Measurements from ENCODE around the gene LNPK.
"Not testable (repeated sequence)": the region's sequence is repeated elsewhere in the genome, so short reads cannot be mapped to it uniquely, and the experiment has no call there.

Gene LNPK

DNA sequence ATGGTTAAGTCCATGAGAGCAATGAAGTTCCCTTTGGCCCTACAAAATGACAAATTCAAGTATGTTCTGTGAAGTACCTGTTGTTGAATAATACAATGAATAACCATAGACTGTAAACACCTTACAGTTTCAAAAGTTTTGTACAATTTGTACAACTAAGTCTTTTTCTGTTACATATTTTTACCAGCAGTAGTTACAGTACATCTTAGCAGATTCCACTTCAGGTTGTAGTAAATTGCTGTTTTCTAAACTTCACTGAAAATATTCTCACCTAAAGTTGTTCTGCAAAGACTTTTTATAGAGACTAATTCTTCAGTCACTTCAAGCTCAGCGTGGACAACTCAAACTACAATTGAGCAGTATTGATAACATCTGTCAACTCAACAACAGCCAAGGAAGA is 28.7 kb downstream of the LNPK start:
- no peak for DNase-seq (ENCODE audit: low spot score)

DNA sequence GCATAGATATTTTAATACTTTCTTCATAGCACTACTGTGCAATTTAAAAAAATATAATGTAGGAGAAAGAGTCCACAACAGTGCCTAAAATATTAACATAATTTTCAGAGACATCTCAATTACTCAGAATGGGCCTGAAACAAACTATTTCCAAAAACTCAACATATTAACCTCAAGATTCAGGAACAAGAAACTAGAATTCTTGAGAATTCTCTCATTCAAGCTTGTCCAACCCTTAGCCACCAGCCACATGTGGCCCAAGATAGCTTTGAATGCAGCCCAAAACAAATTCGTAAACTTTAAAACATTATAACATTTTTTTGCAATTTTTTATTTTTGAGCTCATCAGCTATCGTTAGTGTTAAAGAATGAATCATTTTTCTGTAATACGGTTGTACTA is 35.2 kb downstream of the LNPK start:
- DNase-seq (ENCODE audit: low spot score): no peak

DNA sequence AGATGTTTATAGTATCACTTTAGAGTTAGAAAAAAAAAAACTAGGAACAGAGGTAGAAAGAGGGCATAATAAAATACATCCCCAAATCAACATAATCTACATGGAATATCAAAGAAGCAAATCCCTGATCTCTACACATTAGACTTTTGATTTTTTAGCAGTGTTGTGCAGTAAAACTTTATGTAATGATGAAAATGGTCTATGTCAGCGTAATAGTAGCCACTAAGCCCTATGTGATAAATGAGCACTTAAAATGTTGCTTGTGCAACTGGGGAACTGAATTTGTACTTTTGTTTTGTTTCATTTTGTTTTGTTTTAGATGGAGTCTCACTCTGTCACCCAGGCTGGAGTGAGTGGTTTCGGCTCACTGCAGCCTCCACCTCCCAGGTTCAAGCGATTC is 36.3 kb downstream of the LNPK start:
- no peak for DNase-seq (ENCODE audit: low spot score)

DNA sequence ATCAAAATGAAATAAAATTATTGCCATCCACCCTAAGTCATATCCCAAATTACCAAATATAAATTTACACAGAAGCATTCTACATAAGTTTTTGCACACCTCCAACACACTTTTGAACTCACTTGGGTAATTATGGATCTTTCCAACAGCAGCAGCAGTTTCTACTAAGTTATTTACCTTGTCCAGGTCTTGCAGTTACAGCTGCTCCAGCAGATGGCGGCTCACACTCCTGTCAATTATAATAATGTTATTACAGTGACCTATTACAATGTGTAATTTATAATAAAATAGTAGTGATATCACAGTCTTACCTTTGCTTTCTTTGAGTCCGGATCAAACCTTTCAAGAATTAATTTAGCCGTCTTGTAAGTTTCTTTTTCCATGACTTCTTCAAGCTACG is 37.9 kb downstream of the LNPK start:
- no peak for DNase-seq (ENCODE audit: low spot score)

DNA sequence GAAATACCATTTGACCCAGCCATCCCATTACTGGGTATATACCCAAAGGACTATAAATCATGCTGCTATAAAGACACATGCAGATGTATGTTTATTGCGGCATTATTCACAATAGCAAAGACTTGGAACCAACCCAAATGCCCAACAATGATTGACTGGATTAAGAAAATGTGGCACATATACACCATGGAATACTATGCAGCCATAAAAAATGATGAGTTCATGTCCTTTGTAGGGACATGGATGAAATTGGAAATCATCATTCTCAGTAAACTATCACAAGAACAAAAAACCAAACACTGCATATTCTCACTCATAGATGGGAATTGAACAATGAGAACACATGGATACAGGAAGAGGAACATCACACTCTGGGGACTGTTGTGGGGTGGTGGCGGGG is 38.9 kb downstream of the LNPK start:
- not testable (repeated sequence) for DNase-seq (ENCODE audit: low spot score)

DNA sequence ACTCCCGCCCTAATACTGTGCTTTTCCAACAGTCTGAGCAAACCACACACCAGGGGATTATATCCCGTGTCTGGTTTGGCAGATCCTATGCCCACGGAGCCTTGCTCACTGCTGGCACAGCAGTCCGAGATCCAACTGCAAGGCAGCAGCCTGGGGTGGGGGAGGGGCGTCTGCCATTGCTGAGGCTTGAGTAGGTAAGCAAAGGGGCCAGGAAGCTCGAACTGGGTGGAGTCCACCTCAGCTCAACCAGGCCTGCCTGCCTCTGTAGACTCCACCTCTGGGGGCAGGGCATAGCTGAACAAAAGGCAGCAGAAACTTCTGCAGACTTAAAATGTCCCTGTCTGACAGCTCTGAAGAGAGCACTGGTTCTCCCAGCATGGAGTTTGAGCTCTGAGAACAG is 44.2 kb downstream of the LNPK start:
- DNase-seq (ENCODE audit: low spot score): no peak

DNA sequence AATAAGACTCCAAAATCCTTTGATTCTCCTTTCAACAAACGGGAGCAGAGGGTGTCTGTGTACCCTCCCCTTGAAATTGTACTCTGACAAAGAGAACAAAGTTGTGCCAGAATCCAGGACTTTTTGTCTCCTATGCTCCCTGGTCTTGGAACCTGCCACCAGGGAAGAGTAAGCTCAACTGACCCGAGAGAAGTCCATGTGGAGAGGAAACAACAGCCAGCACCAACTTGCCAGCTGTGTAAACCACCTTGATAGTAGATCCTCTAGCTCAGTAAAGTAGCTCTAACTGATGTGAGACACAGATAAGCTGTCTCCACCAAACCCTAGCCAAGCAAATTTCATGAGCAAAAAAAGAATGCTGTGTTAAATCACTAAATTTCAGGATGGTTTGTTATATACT is 46.9 kb downstream of the LNPK start:
- no peak for DNase-seq (ENCODE audit: low spot score)

DNA sequence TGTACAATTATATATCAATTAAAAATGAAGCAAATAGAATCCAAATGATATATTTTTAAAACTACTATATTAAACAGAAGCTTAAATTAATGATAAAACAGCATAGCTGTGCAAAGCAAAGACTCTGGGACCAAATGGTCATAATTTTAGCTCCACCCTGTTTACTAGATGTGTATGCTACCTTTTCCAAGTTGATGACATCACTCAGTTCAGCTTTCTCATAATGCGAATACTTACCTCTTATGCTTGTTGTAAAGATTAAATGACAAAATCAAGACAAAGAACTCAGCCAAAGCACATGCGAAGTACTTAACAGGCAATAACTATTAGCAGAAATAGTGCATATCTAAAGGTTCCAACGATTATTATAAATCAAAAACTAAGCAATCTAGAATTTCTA is 51.6 kb downstream of the LNPK start:
- DNase-seq (ENCODE audit: low spot score): no peak

DNA sequence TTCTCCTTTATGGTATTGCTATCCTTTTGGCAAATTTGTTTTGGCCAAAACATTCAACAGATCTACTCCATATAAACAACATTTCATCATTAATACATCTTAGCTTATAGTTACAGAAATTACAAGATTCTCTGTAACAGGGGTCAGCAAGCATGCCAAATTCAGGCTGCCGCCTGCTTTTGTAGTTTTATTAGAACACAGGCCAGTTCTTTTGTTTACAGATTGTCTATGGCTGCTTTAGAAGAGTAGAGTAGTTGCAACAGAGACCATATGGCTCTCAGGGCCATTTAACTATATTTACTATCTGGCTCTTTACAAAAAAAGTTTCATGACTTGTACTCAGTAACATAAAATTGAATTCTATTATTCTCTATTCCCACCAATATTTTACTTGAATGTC is 53.9 kb downstream of the LNPK start:
- no peak for DNase-seq (ENCODE audit: low spot score)

DNA sequence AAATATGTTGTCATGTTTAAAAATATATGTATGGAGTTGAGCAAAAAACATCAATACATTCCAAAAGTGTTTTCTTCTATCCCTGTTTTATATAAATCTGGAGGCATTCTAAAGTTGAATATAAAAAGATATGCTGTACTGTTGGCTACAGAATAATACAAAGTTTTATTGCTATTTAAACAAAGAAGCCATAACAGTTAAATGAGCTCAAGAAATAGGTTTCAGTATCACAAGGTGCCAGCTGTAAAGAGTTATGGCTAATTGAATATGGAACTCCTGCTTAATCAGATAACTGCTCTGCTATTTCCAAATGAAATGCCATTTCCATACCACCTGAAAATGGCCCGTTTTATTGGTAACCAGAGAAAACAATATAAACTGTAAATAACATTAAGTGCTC is 55.0 kb downstream of the LNPK start:
- no peak for DNase-seq (ENCODE audit: low spot score)

DNA sequence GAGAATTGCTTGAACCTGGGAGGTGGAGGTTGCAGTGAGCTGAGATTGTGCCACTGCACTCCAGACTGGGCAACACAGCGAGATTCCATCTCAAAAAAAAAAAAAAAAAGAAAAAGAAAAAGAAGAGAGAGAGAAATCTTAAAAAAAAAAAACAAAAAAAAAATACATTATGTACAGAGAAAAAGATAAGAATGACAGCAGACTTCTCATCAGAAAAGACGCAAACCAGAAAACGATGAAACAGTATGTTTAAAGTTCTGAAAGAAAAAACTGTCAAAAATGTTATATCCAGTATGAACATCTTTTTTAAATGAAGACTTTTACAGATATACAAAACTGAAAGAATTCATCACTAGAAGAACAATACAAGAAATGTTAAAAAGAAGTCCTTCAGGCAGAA is 60.4 kb downstream of the LNPK start:
- DNase-seq (ENCODE audit: low spot score): no peak

DNA sequence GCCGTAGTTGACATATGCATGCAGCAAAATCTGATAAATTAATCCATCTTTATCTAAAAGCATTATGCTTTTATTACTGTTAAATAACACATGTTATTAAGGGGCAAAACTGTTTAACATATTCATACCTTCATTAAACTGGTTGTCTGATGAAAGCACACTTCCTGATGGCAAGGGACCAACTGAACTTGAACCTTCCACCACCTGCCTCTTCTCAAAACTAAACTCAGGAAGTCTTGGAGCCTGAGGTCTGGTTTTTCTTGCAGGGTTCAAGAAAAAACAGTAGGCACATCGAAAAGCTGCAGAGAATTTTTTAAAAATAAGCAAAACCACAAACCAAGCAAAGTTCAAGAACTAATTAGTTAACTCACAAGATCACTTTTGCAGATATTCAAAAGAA is 64.9 kb downstream of the LNPK start:
- no peak for DNase-seq (ENCODE audit: low spot score)

DNA sequence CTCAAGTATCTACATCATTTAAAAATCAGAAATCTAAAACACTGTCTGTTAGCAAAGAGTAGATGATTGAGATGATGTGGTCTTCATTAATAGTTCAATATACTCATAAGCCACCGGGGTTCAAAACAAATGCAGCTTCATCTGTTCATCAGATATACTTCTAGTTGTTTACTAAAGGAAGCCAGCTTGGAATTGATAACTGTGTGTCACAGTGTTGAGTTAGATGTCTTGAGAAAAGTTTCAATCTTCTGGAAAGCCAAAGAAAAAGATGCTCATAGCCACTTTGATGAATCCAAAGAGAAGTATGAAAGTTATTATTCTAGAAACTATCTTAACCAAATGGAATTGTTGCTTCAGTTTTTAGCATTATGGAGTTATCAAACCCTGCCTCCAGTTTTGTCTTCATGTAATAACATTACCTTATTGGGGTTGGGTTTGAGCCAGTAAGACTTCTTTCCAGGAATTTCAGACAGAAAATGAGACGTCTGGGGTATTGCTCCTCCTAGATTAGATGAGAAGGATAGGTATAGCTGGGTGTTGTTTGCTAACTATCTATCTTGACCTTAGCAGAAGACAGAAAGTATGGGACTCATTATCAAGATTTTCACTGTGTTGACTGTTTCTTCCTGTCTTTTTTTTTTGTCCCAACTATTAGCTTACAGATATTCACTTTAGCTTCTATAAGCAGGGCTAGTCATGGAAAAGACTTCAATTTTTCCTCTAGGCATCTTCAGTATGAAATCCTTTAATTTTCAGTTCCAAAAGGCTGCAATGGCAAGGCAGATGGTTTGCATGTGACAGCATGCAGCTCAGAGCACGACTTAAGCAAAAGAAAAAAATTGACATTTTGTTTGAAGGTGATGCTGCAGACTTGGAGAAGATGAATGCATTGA is 66.5 kb downstream of the LNPK start:
- DNase-seq (ENCODE audit: low spot score): no peak

DNA sequence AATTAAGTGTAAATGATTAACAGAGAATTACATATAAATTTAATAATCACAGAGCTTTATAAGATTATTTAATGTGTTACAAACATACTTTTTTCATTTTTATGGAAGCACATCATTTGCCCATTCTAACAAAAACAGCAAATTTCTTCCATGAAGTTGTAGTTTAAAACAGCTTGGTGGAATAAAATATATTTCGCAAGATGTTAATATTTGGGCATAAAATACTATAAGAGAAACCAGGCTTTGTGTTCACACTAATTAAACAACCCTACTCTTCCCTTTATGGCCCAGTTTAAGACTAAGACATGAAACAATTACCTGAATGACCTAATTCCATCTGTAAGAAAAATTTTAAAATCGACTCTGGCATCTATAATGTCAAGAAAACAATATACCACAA is 69.4 kb downstream of the LNPK start:
- DNase-seq (ENCODE audit: low spot score): no peak

DNA sequence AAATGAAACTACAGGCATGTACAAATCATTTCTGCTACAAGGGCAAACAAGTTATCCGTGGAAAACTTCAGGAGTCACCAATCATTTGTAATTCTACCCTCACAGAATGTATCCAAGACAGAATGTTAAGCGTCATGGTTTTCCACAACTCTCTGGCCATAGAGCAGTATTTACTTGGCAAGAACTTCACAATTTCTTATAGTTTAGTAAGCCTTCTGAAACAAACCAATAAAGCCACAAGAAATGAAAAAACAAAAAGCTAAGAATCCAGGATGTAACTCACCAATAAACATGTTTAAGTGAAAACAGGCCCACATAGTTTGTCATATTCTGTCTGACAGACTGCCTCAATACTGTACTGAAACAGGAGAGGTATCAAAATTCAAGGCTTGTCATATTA is 70.3 kb downstream of the LNPK start:
- DNase-seq (ENCODE audit: low spot score): peak; percentile 66

DNA sequence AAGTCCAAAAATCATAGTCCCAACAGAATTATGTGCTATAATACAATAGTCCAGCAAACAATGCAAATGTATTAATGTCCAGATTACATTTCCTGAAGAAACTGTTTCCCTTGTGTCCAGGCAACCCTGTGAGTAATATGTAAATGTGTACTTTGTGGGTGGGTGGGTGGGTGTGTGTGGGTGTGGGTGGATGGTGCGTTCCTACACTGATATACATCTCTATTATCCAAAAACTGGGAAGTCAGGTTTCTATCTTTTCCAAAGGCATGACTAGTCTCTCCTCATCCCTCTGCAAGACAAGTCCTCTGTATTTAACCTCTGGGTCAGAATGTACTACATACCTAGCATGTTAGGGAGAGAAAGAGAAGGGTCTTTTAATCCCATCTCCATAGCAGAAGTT is 71.6 kb downstream of the LNPK start:
- DNase-seq (ENCODE audit: low spot score): no peak

DNA sequence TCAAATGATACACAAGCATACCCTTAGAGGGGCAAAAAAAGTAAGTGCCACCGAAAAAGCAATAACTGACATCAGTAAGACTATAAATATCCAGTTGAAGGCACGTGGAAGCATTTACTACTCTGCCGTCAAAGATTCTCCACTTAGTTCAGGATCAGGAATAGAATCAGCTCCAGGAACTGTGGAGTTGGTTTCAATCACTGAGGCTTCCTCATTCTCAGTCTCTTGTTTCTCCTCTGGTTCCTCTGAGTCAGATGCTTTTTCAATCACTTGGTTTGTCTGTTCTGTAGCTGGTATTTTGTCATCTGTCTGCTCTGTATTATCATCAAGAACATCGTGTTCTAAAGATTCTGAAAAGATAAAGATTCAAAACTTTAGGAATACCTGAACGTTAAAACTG is 72.2 kb downstream of the LNPK start:
- peak; percentile 9 for DNase-seq (ENCODE audit: low spot score)

DNA sequence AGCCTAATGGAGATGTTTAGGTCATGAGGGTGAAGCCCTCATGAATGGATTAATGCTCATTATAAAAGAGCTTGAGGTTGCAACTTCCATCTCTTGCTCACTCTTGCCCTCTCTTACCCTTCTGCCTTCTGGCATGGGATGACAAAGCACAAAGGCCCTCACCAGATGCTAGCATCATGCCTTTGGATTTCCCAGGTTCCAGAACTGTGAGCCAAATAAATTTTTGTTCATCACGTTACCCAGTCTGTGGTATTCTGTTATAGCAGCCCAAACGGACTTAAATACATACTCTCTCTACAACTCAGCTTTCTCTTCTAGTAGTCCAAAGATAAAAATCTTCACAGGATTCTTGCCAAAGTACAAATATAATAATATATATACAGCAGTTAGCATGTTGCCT is 75.8 kb downstream of the LNPK start:
- DNase-seq (ENCODE audit: low spot score): peak; percentile 40

DNA sequence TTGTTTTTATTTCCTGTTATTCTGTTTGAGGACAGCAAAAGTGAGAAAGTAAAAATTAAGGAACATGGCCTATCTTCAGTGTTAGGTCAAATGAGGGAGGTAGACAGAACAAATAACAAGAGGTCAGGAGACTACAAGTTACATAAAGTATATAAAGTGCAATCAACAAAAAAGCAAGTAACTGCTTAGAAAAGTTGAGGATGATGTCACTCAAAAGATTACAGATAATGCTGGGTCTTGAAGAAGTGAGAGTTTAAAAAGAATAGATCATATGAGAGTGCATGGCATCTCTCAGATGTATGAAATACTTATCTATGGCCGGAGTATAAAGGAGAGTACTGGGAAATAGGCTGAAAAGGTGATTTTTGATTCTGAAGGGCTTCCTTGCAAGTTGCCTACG is 79.9 kb downstream of the LNPK start:
- DNase-seq (ENCODE audit: low spot score): no peak

DNA sequence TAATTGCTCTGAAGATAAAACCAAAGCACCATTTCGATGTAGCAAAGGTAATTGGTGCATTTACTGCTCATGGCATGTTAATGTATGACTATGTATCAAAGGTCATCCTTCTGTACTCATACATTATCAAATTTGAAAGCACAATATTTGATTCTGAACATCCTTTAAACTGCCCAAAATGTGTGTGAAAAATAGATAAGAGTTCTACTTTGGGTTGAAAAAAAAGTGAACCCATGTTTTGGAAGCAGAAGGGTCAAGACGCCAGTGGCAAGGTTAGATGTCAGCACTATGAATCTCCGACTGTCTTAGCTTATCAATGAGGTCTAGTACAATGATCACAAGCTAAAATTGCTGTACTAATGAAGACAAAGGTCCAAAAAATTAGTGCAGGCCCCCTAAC is 83.1 kb downstream of the LNPK start:
- DNase-seq (ENCODE audit: low spot score): no peak

DNA sequence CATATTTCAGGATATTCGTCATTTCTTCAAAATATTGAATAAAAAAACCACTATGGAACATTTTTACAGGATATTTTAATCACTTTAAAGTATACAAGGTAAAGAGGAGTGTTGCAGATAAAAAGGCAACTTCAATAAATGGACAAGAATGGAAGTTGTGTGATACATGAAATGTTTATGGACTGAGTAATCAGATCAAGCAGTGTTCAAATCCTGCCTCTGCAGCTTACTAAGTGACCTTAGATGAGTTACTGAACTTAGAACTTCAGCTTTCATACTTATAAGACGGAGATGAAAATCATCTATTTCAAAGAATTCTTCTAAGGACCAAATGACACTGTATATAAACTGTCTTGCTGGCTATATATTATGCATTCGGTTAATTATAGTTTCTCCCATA is 87.2 kb downstream of the LNPK start:
- no peak for DNase-seq (ENCODE audit: low spot score)

DNA sequence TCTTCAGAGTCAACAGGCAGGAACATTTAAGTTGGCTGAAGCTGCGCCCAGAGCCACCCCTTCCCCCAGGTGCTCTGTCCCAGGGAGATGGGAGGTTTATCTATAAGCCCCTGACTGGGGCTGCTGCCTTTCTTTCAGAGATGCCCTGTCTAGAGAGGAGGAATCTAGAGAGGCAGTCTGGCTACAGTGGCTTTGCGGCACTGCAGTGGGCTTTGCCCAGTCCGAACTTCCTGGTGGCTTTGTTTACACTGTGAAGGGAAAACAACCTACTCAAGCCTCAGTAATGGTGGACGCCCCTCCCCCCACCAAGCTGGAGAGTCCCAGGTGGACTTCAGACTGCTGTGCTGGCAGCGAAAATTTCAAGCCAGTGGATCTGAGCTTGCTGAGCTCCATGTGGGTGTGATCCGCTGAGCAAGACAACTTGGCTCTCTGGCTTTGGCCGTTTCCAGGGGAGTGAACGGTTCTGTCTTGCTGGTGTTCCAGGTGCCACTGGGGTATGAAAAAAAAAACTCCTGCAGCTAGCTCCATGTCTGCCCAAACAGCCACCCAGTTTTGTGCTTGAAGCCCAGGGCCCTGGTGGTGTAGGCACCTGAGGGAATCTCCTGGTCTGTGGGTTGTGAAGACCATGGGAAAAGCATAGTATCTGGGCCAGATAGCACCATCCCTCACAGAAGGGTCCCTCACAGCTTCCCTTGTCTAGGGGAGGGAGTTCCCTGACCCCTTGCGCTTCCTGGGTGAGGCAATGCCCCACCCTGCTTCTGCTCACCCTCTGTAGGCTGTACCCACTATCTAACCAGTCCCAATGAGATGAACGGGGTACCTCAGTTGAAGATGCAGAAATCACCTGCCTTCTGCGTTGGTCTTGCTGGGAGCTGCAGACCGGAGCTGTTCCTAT is 88.0 kb downstream of the LNPK start:
- DNase-seq (ENCODE audit: low spot score): not testable (repeated sequence)

DNA sequence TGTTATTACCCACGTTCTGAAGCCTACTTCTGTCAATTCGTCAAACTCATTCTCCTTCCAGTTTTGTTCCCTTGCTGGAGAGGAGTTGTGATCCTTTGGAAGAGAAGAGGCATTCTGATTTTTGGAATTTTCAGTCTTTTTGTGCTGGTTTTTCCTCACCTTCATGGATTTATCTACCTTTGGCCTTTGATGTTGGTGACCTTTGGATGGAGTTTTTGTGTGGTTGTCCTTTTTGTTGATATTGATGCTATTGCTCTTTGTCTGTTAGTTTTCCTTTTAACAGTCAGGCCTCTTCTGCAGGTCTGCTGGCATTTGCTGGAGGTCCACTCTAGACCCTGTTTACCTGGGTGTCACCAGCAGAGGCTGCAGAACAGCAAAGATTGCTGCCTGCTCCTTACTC is 88.8 kb downstream of the LNPK start:
- not testable (repeated sequence) for DNase-seq (ENCODE audit: low spot score)

Measured in AG08395 (cell line).